Measurements from ENCODE around the gene TAX1BP1.
A peak's percentile ranks its signal among the peaks of the same experiment; 100 is the strongest.

The TAX1BP1 gene

GRCh38 chr7:27781188-27781587, 41.2 kb downstream of the TAX1BP1 start:
- DNase-seq (ENCODE audit: low read depth, low spot score): no peak

- DNase-seq (ENCODE audit: low read depth, low spot score): no peak
Measured at GRCh38 chr7:27782849-27783248, 42.9 kb downstream of the TAX1BP1 start.

GRCh38 chr7:27784399-27785053, 44.6 kb downstream of the TAX1BP1 start:
- no peak for DNase-seq (ENCODE audit: low read depth, low spot score)

GRCh38 chr7:27788437-27788836, 48.5 kb downstream of the TAX1BP1 start:
- DNase-seq (ENCODE audit: low read depth, low spot score): no peak

- DNase-seq (ENCODE audit: low read depth, low spot score): no peak
Measured at GRCh38 chr7:27793780-27794179, 53.8 kb downstream of the TAX1BP1 start.

- no peak for DNase-seq (ENCODE audit: low read depth, low spot score)
Measured at GRCh38 chr7:27795977-27796376, 56.0 kb downstream of the TAX1BP1 start.

- no peak for DNase-seq (ENCODE audit: low read depth, low spot score)
Measured at GRCh38 chr7:27799212-27799611, 59.2 kb downstream of the TAX1BP1 start.

GRCh38 chr7:27802999-27803398, 63.0 kb downstream of the TAX1BP1 start:
- DNase-seq (ENCODE audit: low read depth, low spot score): no peak

GRCh38 chr7:27804139-27804538, 64.2 kb downstream of the TAX1BP1 start:
- no peak for DNase-seq (ENCODE audit: low read depth, low spot score)

GRCh38 chr7:27808626-27809025, 68.7 kb downstream of the TAX1BP1 start:
- DNase-seq (ENCODE audit: low read depth, low spot score): peak; percentile 30

GRCh38 chr7:27810186-27810585, 70.2 kb downstream of the TAX1BP1 start:
- DNase-seq (ENCODE audit: low read depth, low spot score): no peak

- no peak for DNase-seq (ENCODE audit: low read depth, low spot score)
Measured at GRCh38 chr7:27812706-27813105, 72.7 kb downstream of the TAX1BP1 start.

GRCh38 chr7:27822245-27822644, 82.3 kb downstream of the TAX1BP1 start:
- DNase-seq (ENCODE audit: low read depth, low spot score): no peak

GRCh38 chr7:27825891-27826290, 85.9 kb downstream of the TAX1BP1 start:
- no peak for DNase-seq (ENCODE audit: low read depth, low spot score)

- DNase-seq (ENCODE audit: low read depth, low spot score): no peak
Measured at GRCh38 chr7:27826357-27826756, 86.4 kb downstream of the TAX1BP1 start.

- DNase-seq (ENCODE audit: low read depth, low spot score): no peak
Measured at GRCh38 chr7:27834179-27834921, 94.4 kb downstream of the TAX1BP1 start.

- no peak for DNase-seq (ENCODE audit: low read depth, low spot score)
Measured at GRCh38 chr7:27835376-27835775, 95.4 kb downstream of the TAX1BP1 start.

- no peak for DNase-seq (ENCODE audit: low read depth, low spot score)
Measured at GRCh38 chr7:27836536-27836935, 96.6 kb downstream of the TAX1BP1 start.

- no peak for DNase-seq (ENCODE audit: low read depth, low spot score)
Measured at GRCh38 chr7:27839099-27839498, 99.1 kb downstream of the TAX1BP1 start.

- no peak for DNase-seq (ENCODE audit: low read depth, low spot score)
Measured at GRCh38 chr7:27840313-27840712, 100.4 kb downstream of the TAX1BP1 start.

GRCh38 chr7:27840760-27841364, 100.9 kb downstream of the TAX1BP1 start:
- no peak for DNase-seq (ENCODE audit: low read depth, low spot score)

- no peak for DNase-seq (ENCODE audit: low read depth, low spot score)
Measured at GRCh38 chr7:27842094-27842692, 102.2 kb downstream of the TAX1BP1 start.

- DNase-seq (ENCODE audit: low read depth, low spot score): no peak
Measured at GRCh38 chr7:27842851-27843250, 102.9 kb downstream of the TAX1BP1 start.

Data from brain pericyte (primary cell).